Measurements from ENCODE around the gene SEL1L.
"Not testable (repeated sequence)": the region's sequence is repeated elsewhere in the genome, so short reads cannot be mapped to it uniquely, and the experiment has no call there.

The SEL1L gene

GRCh38 chr14:81521356-81521755 is 12.3 kb downstream of the SEL1L start:
- TF ChIP-seq CTCF (IDR thresholded peaks at IDR 0.05), result no peak
- H3K79me2 ChIP-seq, result peaks cover 16% of the 10 kb centered on the region
- H3K4me3 ChIP-seq (ENCODE audit: low read depth, low read length), result no peak overlapping the region
- no peak overlapping the region for H3K27ac ChIP-seq
- H3K36me3 ChIP-seq (ENCODE audit: control insufficient read depth, insufficient read depth, low read length), result no peaks in the 10 kb centered on the region
- H3K27me3 ChIP-seq (ENCODE audit: control insufficient read depth, insufficient read depth, low read length), result no peaks in the 10 kb centered on the region
- no peak overlapping the region for H3K4me2 ChIP-seq (ENCODE audit: low read length)
- no peak overlapping the region for H2AFZ ChIP-seq
- no peaks in the 10 kb centered on the region for H3K9me3 ChIP-seq (ENCODE audit: control insufficient read depth, low read length)
- no peaks in the 10 kb centered on the region for H3K4me1 ChIP-seq
- no peak overlapping the region for H3K9ac ChIP-seq

- no peak for TF ChIP-seq CTCF (IDR thresholded peaks at IDR 0.05)
- no peak overlapping the region for H3K4me3 ChIP-seq (ENCODE audit: low read depth, low read length)
- no peaks in the 10 kb centered on the region for H3K36me3 ChIP-seq (ENCODE audit: control insufficient read depth, insufficient read depth, low read length)
- H3K4me1 ChIP-seq, result no peaks in the 10 kb centered on the region
- peaks cover 21% of the 10 kb centered on the region for H3K79me2 ChIP-seq
- H3K27ac ChIP-seq, result no peak overlapping the region
- H3K9me3 ChIP-seq (ENCODE audit: control insufficient read depth, low read length), result no peaks in the 10 kb centered on the region
- no peak overlapping the region for H3K9ac ChIP-seq
- H2AFZ ChIP-seq, result no peak overlapping the region
- H3K27me3 ChIP-seq (ENCODE audit: control insufficient read depth, insufficient read depth, low read length), result no peaks in the 10 kb centered on the region
- no peak overlapping the region for H3K4me2 ChIP-seq (ENCODE audit: low read length)
Measured at GRCh38 chr14:81519200-81520011, 14.2 kb downstream of the SEL1L start.

- H2AFZ ChIP-seq, result no peak overlapping the region
- no peak overlapping the region for H3K9ac ChIP-seq
- H3K9me3 ChIP-seq (ENCODE audit: control insufficient read depth, low read length), result no peaks in the 10 kb centered on the region
- peaks cover 21% of the 10 kb centered on the region for H3K79me2 ChIP-seq
- H3K4me3 ChIP-seq (ENCODE audit: low read depth, low read length), result no peak overlapping the region
- no peak overlapping the region for H3K4me2 ChIP-seq (ENCODE audit: low read length)
- H3K27me3 ChIP-seq (ENCODE audit: control insufficient read depth, insufficient read depth, low read length), result no peaks in the 10 kb centered on the region
- TF ChIP-seq CTCF (IDR thresholded peaks at IDR 0.05), result no peak
- no peak overlapping the region for H3K27ac ChIP-seq
- H3K4me1 ChIP-seq, result no peaks in the 10 kb centered on the region
- H3K36me3 ChIP-seq (ENCODE audit: control insufficient read depth, insufficient read depth, low read length), result no peaks in the 10 kb centered on the region
Measured at GRCh38 chr14:81517798-81518398, 15.8 kb downstream of the SEL1L start.

- no peaks in the 10 kb centered on the region for H3K4me1 ChIP-seq
- H3K27ac ChIP-seq, result no peak overlapping the region
- no peak for TF ChIP-seq CTCF (IDR thresholded peaks at IDR 0.05)
- no peaks in the 10 kb centered on the region for H3K9me3 ChIP-seq (ENCODE audit: control insufficient read depth, low read length)
- no peak overlapping the region for H2AFZ ChIP-seq
- H3K79me2 ChIP-seq, result peaks cover 24% of the 10 kb centered on the region
- no peak overlapping the region for H3K4me2 ChIP-seq (ENCODE audit: low read length)
- H3K36me3 ChIP-seq (ENCODE audit: control insufficient read depth, insufficient read depth, low read length), result no peaks in the 10 kb centered on the region
- H3K27me3 ChIP-seq (ENCODE audit: control insufficient read depth, insufficient read depth, low read length), result no peaks in the 10 kb centered on the region
- no peak overlapping the region for H3K4me3 ChIP-seq (ENCODE audit: low read depth, low read length)
- no peak overlapping the region for H3K9ac ChIP-seq
Measured at GRCh38 chr14:81516986-81517797, 16.5 kb downstream of the SEL1L start.

- H3K4me1 ChIP-seq; H3K4me3 ChIP-seq (ENCODE audit: low read depth, low read length); H3K4me2 ChIP-seq (ENCODE audit: low read length); H3K27me3 ChIP-seq (ENCODE audit: control insufficient read depth, insufficient read depth, low read length); H2AFZ ChIP-seq; H3K9ac ChIP-seq; H3K27ac ChIP-seq; H3K9me3 ChIP-seq (ENCODE audit: control insufficient read depth, low read length); H3K36me3 ChIP-seq (ENCODE audit: control insufficient read depth, insufficient read depth, low read length): not testable (repeated sequence)
- peaks cover 25% of the 10 kb centered on the region for H3K79me2 ChIP-seq
Measured at GRCh38 chr14:81515927-81516326, 17.7 kb downstream of the SEL1L start.

GRCh38 chr14:81512826-81513225 is 20.8 kb downstream of the SEL1L start:
- not testable (repeated sequence) for H3K36me3 ChIP-seq (ENCODE audit: control insufficient read depth, insufficient read depth, low read length); H3K27ac ChIP-seq

More at GRCh38 chr14:81512826-81513225, 20.8 kb downstream of the SEL1L start:
- H3K79me2 ChIP-seq, result peaks cover 18% of the 10 kb centered on the region
- H3K4me1 ChIP-seq; H3K27me3 ChIP-seq (ENCODE audit: control insufficient read depth, insufficient read depth, low read length); H3K4me3 ChIP-seq (ENCODE audit: low read depth, low read length); H2AFZ ChIP-seq; H3K9ac ChIP-seq; H3K4me2 ChIP-seq (ENCODE audit: low read length); H3K9me3 ChIP-seq (ENCODE audit: control insufficient read depth, low read length): not testable (repeated sequence)
